NK-92 (cell line): Measurements from ENCODE around the gene TECTA.
"Not testable (repeated sequence)": the region's sequence is repeated elsewhere in the genome, so short reads cannot be mapped to it uniquely, and the experiment has no call there.

Experiments
- DNase-seq: peaks from one replicate; lab custom pipeline; 2025; ENCODE audit not compliant: unreplicated experiment; lab: John Stamatoyannopoulos, UW

The TECTA gene

DNA sequence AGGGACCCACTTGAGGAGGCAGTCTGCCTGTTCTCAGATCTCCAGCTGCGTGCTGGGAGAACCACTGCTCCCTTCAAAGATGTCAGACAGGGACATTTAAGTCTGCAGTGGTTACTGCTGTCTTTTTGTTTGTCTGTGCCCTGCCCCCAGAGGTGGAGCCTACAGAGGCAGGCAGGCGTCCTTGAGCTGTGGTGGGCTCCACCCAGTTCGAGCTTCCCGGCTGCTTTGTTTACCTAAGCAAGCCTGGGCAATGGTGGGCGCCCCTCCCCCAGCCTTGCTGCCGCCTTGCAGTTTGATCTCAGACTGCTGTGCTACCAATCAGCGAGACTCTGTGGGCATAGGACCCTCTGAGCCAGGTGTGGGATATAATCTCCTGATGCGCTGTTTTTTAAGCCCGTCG is 76.6 kb downstream of the TECTA start:
- DNase-seq = not testable (repeated sequence)

- no peak for DNase-seq
Observed at GRCh38 chr11:121179306-121179705, 78.3 kb downstream of the TECTA start.

DNA sequence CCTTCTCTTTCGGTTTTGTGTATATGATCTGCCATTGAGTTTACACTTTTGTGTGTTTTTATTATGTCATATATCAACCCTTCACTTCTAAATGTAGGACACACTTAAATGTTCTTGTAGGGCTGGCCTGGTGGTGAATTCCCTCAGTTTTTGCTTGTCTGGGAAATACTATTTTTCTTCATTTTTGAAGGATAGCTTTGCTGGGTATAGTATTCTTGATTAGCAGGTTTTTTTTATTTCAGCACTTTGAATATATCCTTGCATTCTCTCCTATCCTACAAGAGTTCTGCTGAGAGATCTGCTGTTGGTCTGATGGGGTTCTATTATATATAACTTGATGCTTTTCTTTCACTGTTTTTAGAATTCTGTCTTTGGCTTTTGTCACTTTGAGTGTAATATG is 79.1 kb downstream of the TECTA start:
- DNase-seq = no peak

DNA sequence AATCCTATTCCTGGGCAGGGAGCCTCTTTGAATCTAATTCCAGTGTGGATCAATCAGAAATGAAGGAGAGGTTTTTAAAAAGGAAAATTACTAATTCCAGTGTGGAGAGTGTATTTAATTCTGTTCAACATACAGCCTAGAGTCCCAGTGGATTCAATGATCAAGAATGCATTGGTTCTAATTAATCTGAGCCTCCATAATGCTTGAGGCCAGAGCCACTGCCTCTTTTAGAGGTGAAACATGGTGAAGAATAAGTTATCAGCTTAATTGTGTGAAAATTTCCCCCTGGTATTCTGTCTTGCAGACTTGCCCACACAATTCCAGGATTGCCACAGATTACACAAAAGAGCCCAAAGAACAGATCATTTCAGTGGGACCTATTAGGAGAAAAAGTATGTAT is 87.7 kb downstream of the TECTA start:
- no peak for DNase-seq

GRCh38 chr11:121191818-121192217 is 90.8 kb downstream of the TECTA start:
- no peak for DNase-seq

- DNase-seq = no peak
Observed at GRCh38 chr11:121194731-121195596, 93.9 kb downstream of the TECTA start.

GRCh38 chr11:121198491-121198890 is 97.4 kb downstream of the TECTA start:
- no peak for DNase-seq

GRCh38 chr11:121199516-121199915 is 98.5 kb downstream of the TECTA start:
- DNase-seq = no peak

DNA sequence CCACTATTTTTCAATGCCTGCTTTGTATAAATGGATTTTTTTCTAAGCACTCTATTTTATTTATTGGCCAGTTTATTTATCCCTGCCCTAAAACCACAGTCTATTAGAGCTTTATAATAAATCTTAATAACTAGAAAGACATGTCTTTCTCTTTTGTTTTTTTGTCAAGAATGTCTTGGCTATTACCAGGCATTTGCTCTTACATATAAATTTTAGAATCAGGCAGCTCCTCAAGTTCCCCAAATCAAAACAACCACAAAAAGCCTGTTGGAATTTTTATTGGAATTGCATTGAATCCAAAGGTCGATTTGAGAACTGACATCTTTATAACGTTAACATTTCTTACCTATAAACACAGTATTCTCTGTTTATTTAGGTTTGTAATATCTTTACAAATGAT is 105.8 kb downstream of the TECTA start:
- no peak for DNase-seq

DNA sequence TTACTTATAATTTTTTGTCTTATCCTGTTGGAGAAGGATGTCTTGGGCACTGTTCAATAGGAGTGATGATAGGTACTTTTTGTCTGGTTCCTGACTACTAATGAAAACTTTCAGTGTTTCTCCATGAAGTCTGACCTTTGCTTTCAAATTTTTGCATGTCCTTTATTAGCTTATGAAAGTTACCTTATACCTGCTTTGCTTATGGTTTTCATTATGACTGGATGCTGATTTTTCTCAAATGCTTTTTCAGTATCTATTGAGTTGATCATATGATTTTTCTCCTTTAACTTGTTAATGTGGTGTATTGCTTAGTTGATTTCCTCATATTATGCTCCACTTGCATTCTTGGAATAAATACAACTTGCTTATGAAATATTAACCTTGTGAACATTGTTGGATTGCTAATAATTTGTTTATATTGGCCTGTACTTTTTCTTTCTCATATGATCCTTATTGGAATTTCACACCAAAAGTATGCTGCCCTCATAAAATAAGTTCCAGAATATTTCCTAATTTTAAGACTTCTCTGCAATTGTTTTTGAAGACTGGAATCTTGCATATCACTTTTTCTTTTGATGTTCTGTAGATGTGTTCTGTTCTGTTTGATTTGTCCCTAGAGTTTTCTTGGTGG is 106.6 kb downstream of the TECTA start:
- no peak for DNase-seq

DNA sequence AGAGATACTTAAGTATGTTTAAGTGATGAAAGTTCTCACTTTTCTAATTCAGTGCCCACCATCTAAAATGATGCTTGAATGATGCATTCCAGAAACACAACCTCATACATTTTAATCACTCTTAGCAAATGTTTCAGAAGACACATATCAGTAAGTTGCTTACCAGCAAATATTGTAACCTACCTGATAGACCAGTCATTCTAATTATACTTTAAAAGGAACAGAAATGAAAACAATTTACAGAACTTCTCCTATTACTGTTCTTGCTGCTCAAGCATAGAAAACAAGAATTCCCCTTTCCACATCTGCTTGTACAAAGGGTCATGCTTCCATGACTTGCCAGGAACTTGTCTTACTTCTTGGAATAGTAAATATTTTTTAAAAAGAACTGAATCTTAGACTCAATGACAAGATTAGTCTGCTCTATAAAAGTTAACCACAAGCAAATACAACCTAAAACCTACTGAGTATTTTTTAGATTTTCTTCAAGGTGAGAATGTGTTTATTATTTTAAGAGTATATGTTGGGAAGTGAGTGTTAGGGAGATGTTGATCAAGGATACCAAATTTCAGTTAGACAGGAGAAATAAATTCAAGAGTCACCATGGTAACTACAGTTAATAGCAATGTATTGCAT is 109.5 kb downstream of the TECTA start:
- no peak for DNase-seq

- no peak for DNase-seq
Observed at GRCh38 chr11:121211626-121212025, 110.6 kb downstream of the TECTA start.

- no peak for DNase-seq
Observed at GRCh38 chr11:121212536-121213361, 111.7 kb downstream of the TECTA start.

GRCh38 chr11:121213362-121213893 is 112.4 kb downstream of the TECTA start:
- no peak for DNase-seq

DNA sequence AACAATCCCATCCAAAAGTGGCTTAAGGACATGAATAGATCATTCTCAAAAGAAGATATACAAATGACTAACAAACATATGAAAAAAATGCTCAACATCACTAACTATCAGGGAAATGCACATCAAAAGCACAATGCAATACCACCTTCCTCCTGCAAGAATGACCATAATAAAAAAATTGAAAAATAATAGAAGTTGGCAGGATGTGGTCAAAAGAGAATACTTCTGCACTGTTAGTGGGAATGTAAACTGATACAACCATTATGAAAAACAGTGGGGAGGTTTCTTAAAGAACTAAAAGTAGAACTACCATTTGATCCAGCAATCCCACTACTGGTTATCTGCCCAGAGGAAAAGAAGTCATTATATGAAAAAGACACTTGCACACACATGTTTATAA is 113.8 kb downstream of the TECTA start:
- no peak for DNase-seq

- no peak for DNase-seq
Observed at GRCh38 chr11:121221496-121222200, 120.6 kb downstream of the TECTA start.

GRCh38 chr11:121223161-121223560 is 122.1 kb downstream of the TECTA start:
- no peak for DNase-seq

DNA sequence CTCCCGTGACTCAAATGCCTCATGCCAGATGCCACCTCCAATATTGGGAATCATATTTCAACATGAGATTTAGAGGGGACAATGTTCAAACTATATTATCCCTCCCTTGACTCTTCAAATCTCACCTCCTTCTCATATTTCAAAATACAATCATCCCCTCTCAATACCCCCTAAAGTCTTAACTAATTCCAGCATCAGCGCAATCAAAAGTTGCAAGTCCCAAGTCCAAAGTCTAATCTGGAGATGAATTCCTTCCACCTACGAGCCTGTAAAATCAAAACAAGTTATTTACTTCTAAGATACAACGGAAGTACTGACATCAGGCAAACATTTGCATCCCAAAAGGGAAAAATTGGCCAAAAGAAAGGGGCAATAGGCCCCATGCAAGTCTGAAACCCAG is 124.3 kb downstream of the TECTA start:
- DNase-seq = no peak

GRCh38 chr11:121226415-121227263 is 125.6 kb downstream of the TECTA start:
- no peak for DNase-seq
